Adrenal gland (tissue), 5 donors: ENCODE measurements around the gene IFIT1.

Experiments used
- CTCF ChIP-seq, 6 experiments: fragments of 450-650 bp in 4 of 6; fragments of 200-600 bp in 2 of 6; sonication (generic) in 1 of 6; IDR thresholded peaks; 1 replicate in 5 of 6; 2 replicates in 1 of 6; pipeline versions ENCODE4 v1.5.1 to v1.8.0; 2016 to 2021; ENCODE audit warnings: antibody characterized with exemption in 6 of 6, mild to moderate bottlenecking in 2 of 6, moderate library complexity in 1 of 6
- POLR2A ChIP-seq, 2 donors: fragments of 450-650 bp; IDR thresholded peaks; one replicate each; pipeline ENCODE4 v1.6.1; 2017; ENCODE audit warnings: antibody characterized with exemption in 2 of 2, mild to moderate bottlenecking in 2 of 2, moderate library complexity in 1 of 2
- donor health status: DM: no; HTN: no; CAD: no.

- TF ChIP-seq CTCF (IDR thresholded peaks at IDR 0.05) (no peak), POLR2A (IDR thresholded peaks at IDR 0.05) (no peak)
These were observed 62.3 kb downstream of the IFIT1 start for GRCh38 chr10:89454561-89455347.
